HG03139 (cell line): ENCODE results near the gene PGLYRP1.

ENCODE experiments used
- ATAC-seq: cut with Tn5 transposase; IDR thresholded peaks from one replicate; pipeline ENCODE4 v1.9.1; 2021; ENCODE audit not compliant: unreplicated experiment

Gene PGLYRP1

GRCh38 chr19:46006411-46006810, 16.4 kb downstream of the PGLYRP1 start:
- no peak for ATAC-seq

- no peak for ATAC-seq
These were observed 20.1 kb downstream of the PGLYRP1 start for GRCh38 chr19:46002678-46003275.

GRCh38 chr19:46000491-46001246, 22.2 kb downstream of the PGLYRP1 start:
- ATAC-seq = no peak

- ATAC-seq = no peak
These were observed 23.2 kb downstream of the PGLYRP1 start for GRCh38 chr19:45999653-46000121.

GRCh38 chr19:45998834-45999233, 24.0 kb downstream of the PGLYRP1 start:
- no peak for ATAC-seq

GRCh38 chr19:45996933-45997332, 25.9 kb downstream of the PGLYRP1 start:
- no peak for ATAC-seq

- no peak for ATAC-seq
These were observed 27.0 kb downstream of the PGLYRP1 start for GRCh38 chr19:45995715-45996385.

GRCh38 chr19:45994998-45995714, 27.7 kb downstream of the PGLYRP1 start, which contains the start of gene CCDC61:
Gene CCDC61 (plus strand): TSS chr19:45995467. CDS start chr19:46003019, 7,552 bp downstream.
- peak; percentile 94 for ATAC-seq

- no peak for ATAC-seq
These were observed 28.3 kb downstream of the PGLYRP1 start for GRCh38 chr19:45994456-45994997.

GRCh38 chr19:45990113-45990728, 32.6 kb downstream of the PGLYRP1 start:
- no peak for ATAC-seq

- no peak for ATAC-seq
These were observed 37.5 kb downstream of the PGLYRP1 start for GRCh38 chr19:45985321-45985720.

- ATAC-seq = no peak
These were observed 41.5 kb downstream of the PGLYRP1 start for GRCh38 chr19:45981350-45981749.

- no peak for ATAC-seq
These were observed 44.7 kb downstream of the PGLYRP1 start for GRCh38 chr19:45978156-45978555.

GRCh38 chr19:45976178-45976577, 46.7 kb downstream of the PGLYRP1 start:
- ATAC-seq = no peak

- ATAC-seq = no peak
These were observed 47.4 kb downstream of the PGLYRP1 start for GRCh38 chr19:45975306-45976070.

- ATAC-seq = no peak
These were observed 49.1 kb downstream of the PGLYRP1 start, which contains the start of gene NOVA2 for GRCh38 chr19:45973553-45974338. Gene NOVA2 (minus strand): TSS chr19:45973865. CDS start chr19:45973351, 514 bp downstream.

- no peak for ATAC-seq
These were observed 49.8 kb downstream of the PGLYRP1 start for GRCh38 chr19:45972947-45973540.
